Bronchial epithelial cell (primary cell): ENCODE measurements around the gene NPFFR1. TPM values are rescaled to one million over a fixed set of nuclear protein-coding genes. Genes with fewer than 3 reads are reported as not detected.

Experiments
- DNase-seq: peaks from one replicate; pipeline ENCODE4 v3.0.0-alpha.2; 2010; ENCODE audit warnings: low read depth
- FAIRE-seq: peaks from 2 replicates; lab custom pipeline; 2011; peaks lifted over from hg19 to GRCh38; lab: Jason Lieb, UNC
- H3K27me3 ChIP-seq: 2 replicates; pipeline ENCODE4 v1.5.1; 2011; ENCODE audit warnings: low read length; ENCODE audit not compliant: control insufficient read depth, insufficient read depth
- H3K36me3 ChIP-seq: 2 replicates; pipeline ENCODE4 v1.5.1; 2011; ENCODE audit warnings: low read length; ENCODE audit not compliant: control insufficient read depth, insufficient read depth
- H3K4me3 ChIP-seq: 2 replicates; pipeline ENCODE4 v1.5.1; 2011; ENCODE audit warnings: mild to moderate bottlenecking, low read depth, low read length, control low read depth
- total RNA-seq: library from RNA; depleted of rRNA; stranded (reverse); fragments of >200 nt; gene quantifications from 2 replicates; pipeline ENCODE4 v1.2.1, GENCODE V29; 2014
- TF ChIP-seq, protein P1 (sequence below): IDR thresholded peaks from 2 replicates; pipeline ENCODE4 v1.5.1; 2011; ENCODE audit warnings: mild to moderate bottlenecking, moderate library complexity, low read length, control low read depth, inconsistent platforms; ENCODE audit not compliant: insufficient read depth, severe bottlenecking

Gene NPFFR1
- total RNA-seq, 1 donor from 2014 or later, result not detected

DNA sequence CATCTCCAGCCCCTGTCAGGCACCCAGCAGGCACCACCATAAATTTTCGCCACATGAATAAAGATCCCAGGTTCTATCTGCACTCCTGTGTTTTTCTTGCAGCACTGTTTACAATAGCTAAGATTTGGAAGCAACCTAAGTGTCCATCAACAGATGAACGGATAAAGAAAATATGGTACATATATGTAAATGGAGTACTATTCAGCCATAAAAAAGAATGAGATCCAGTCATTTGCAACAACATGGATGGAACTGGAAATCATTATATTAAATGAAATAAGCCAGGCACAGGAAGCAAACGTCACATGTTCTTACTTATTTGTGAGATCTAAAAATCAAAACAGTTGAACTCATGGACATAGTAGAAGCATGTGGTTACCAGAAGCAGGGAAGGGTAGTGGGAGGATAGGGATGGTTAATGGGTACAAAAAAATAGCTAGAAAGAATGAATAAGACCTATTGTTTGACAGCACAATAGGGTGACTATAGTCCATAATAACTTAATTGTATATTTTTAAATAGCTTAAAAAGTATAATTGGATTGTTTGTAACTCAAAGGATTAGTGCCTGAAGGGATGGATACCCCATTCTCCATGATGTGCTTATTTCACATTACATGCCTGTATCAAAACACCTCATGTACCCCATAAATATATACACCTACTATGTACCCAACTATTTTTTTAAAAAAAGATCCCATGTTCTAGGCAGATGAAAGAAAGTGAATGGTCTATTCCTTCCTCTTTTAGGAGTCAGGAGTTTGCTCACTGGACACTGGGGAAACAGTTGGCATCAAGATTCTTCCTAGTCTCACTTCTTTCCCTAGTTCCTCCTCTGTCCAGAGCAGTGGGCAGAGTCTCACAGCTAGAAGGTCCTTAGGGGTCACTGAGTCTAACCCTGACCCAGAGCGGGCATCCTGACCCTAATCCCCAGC, 1.0 kb upstream of the NPFFR1 start:
- Histone ChIP-seq H3K36me3 (no peaks in the 10 kb centered on the region), H3K27me3 (peaks cover 38% of the 10 kb centered on the region), H3K4me3 (no peak overlapping the region)
- FAIRE-seq (no peak), DNase-seq (no peak)
- TF ChIP-seq, protein P1, sequence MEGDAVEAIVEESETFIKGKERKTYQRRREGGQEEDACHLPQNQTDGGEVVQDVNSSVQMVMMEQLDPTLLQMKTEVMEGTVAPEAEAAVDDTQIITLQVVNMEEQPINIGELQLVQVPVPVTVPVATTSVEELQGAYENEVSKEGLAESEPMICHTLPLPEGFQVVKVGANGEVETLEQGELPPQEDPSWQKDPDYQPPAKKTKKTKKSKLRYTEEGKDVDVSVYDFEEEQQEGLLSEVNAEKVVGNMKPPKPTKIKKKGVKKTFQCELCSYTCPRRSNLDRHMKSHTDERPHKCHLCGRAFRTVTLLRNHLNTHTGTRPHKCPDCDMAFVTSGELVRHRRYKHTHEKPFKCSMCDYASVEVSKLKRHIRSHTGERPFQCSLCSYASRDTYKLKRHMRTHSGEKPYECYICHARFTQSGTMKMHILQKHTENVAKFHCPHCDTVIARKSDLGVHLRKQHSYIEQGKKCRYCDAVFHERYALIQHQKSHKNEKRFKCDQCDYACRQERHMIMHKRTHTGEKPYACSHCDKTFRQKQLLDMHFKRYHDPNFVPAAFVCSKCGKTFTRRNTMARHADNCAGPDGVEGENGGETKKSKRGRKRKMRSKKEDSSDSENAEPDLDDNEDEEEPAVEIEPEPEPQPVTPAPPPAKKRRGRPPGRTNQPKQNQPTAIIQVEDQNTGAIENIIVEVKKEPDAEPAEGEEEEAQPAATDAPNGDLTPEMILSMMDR, result no peak

DNA sequence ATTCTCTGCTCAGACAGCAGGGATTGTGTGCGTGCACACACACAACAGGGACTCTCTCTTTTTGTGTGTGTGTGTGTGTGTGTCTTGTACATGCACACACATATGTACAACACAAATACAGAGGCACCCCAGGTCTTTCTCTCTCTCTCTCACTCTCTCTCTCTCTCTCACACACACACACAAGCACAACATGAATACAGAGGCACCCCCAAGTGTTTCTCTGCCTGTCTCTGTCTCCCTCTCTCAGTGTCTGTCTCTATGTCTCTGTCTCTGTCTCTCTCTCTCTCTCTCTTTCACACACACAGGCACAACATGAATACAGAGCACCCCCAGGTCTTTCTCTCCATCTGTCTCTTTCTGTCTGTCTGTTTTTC, 746 bp downstream of the NPFFR1 start:
- no peak for FAIRE-seq
- Histone ChIP-seq H3K36me3 (no peaks in the 10 kb centered on the region), H3K4me3 (no peak overlapping the region), H3K27me3 (peaks cover 35% of the 10 kb centered on the region)
- no peak for DNase-seq
- TF ChIP-seq, protein P1, result no peak

DNA sequence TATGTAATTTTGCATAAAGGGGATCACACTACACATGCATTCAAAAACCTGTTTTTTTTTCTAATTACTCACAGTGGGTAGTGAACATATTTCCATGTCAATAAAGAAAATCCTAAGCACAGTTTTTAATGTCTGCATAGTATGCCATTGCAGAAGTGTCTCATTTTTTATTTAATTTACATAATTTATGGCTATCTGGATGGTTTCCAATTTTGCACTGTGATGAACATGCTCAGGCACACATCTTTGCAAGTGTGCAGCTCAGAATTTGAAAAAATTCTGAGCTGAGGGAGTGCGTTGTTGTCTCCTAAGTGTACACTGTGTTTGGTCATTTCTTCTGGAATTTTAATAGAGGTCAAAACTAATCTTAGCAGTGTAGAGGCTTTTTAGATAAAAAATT, 2.2 kb downstream of the NPFFR1 start:
- no peaks in the 10 kb centered on the region for H3K36me3 ChIP-seq
- no peak for FAIRE-seq
- H3K4me3 ChIP-seq, result no peak overlapping the region
- DNase-seq, result no peak
- TF ChIP-seq, protein P1, result no peak
- peaks cover 35% of the 10 kb centered on the region for H3K27me3 ChIP-seq

DNA sequence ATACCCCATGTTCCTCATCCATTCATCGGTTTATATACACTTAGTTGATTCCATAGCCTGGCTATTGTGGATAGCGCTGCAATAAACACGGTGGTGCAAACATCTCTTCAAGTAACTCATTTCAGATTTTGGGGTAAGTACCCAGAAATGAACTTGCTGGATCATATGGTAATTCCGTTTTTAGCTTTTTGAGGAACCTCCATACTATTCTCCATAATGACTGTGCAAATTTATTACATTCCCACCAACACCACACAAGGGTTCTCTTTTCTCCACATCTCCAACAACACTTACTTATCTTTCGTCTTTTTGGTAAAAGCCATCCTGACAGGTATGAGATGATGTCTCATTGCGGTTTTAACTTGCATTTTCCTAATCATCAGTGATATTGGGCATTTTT, 3.7 kb downstream of the NPFFR1 start:
- Histone ChIP-seq H3K27me3 (peaks cover 28% of the 10 kb centered on the region), H3K36me3 (no peaks in the 10 kb centered on the region), H3K4me3 (no peak overlapping the region)
- FAIRE-seq, result no peak
- TF ChIP-seq, protein P1, result no peak
- DNase-seq, result no peak

DNA sequence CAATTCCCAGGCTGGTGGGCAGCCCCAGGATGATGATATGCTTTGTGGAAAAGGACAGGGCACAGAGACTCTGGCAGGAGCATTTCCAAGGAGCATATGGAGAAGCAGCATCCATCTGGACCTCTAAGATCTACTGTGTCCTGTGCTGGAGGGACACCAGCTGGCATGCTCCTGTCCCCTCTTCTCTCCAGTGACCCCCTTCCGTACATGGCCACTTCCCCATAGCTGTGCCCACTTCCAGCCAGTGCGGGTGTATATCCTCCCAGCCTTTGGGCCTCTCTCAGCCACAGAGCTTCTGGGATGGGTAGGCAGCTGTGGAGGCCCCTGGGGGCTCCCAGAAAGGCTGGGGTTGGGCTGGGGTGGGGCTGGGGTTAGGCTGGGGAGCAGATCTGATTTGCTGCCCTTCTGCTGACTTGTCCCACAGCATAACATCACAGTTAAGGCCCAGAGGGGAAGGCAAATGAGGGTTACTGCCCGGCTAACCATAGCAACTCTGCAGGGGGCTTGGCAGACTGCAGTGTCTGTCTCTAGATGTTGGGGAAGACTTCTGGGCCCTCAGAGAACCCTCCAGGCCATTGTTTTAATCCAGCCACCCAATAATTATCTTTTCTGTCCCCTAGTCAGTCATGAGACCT, 6.3 kb downstream of the NPFFR1 start:
- no peak overlapping the region for H3K4me3 ChIP-seq
- H3K36me3 ChIP-seq, result no peaks in the 10 kb centered on the region
- TF ChIP-seq, protein P1, result no peak
- FAIRE-seq, result no peak
- DNase-seq, result no peak
- peaks cover 9% of the 10 kb centered on the region for H3K27me3 ChIP-seq
